C4-2B (cell line): ENCODE measurements around the gene RNF130.

Experiments
- ZFX ChIP-seq: fragments of 450-650 bp; IDR thresholded peaks from 2 replicates; pipeline ENCODE4 v1.6.1; 2017
- TF ChIP-seq, protein P1 (sequence below): fragments of 450-650 bp; conservative IDR thresholded peaks from 2 replicates; pipeline ENCODE4 v1.5.1; 2017; ENCODE audit warnings: mild to moderate bottlenecking

DNA sequence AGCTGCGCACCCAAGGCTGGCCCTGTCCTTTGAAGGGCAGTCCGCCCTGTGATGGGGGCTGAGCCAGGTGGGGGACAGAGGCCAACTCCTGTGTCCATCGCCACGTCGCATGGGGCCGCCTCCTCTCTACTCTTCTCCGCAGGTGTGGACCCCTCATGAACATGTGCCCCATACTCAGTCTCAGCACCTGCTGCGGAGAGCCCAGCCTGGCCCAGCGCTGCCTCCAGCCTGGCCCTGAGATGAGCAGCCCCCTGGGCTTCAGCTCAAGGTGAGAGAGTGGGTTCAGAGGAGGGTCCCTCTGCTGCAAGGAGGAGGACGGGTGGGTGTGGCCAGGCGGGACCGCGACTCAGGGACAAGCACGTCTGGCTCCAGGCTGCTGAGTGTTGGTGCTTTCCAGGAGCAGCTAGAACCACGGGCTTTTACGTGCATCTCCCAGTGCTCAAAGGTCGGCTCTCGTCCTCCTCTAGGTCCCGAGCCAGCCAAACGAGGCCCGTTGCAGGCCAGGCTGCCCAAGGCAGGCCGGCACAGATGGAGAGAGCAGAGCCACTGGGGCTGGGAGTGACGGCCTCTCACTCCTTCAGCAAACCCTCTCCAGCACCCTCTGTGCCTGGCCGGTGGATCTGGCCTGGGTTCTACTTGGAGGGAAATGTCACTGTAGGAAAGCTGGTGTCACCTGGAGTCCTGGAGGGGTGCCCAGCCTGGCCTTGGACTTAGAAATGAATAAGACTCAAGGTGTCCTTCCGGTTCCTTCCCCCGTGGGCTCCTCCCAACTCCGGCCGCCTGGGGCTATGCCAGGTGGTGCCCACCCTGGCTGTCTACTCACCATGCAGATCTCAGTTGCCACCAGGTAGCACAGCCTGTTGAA is 48.9 kb upstream of the RNF130 start:
- TF ChIP-seq, protein P1, sequence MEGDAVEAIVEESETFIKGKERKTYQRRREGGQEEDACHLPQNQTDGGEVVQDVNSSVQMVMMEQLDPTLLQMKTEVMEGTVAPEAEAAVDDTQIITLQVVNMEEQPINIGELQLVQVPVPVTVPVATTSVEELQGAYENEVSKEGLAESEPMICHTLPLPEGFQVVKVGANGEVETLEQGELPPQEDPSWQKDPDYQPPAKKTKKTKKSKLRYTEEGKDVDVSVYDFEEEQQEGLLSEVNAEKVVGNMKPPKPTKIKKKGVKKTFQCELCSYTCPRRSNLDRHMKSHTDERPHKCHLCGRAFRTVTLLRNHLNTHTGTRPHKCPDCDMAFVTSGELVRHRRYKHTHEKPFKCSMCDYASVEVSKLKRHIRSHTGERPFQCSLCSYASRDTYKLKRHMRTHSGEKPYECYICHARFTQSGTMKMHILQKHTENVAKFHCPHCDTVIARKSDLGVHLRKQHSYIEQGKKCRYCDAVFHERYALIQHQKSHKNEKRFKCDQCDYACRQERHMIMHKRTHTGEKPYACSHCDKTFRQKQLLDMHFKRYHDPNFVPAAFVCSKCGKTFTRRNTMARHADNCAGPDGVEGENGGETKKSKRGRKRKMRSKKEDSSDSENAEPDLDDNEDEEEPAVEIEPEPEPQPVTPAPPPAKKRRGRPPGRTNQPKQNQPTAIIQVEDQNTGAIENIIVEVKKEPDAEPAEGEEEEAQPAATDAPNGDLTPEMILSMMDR = no peak
- TF ChIP-seq ZFX = no peak
